Neural crest cell (in vitro differentiated cells): Measurements from ENCODE around the gene GLIS1. TPM values are rescaled to one million over a fixed set of nuclear protein-coding genes. Genes with fewer than 3 reads are reported as not detected.

Experiments
- DNase-seq: peaks from one replicate; pipeline ENCODE4 v3.0.0; 2021; ENCODE audit warnings: low read depth, mixed read lengths, low spot score
- H3K27ac Mint-ChIP-seq: one replicate; pipeline ENCODE4 v1.8.0; 2021; ENCODE audit warnings: mild to moderate bottlenecking, mixed read lengths; ENCODE audit not compliant: unreplicated experiment
- H3K27me3 Mint-ChIP-seq: 2 replicates; pipeline ENCODE4 v1.8.0; 2021; ENCODE audit warnings: low read depth, mild to moderate bottlenecking, mixed read lengths
- H3K36me3 Mint-ChIP-seq: 2 replicates; pipeline ENCODE4 v1.8.0; 2021; ENCODE audit warnings: low read depth, mild to moderate bottlenecking, mixed read lengths
- H3K4me1 Mint-ChIP-seq: 2 replicates; pipeline ENCODE4 v1.8.0; 2021; ENCODE audit warnings: mixed read lengths
- H3K4me3 Mint-ChIP-seq: one replicate; pipeline ENCODE4 v1.8.0; 2021; ENCODE audit warnings: mild to moderate bottlenecking, mixed read lengths
- H3K9me3 Mint-ChIP-seq: 2 replicates; pipeline ENCODE4 v1.8.0; 2021; ENCODE audit warnings: mixed read lengths
- total RNA-seq: library from RNA; stranded (reverse); gene quantifications from 2 replicates; pipeline ENCODE4 v1.2.1, GENCODE V29; 2021
- TF ChIP-seq, protein P1 (sequence below): fragments of 200-600 bp; sonication (generic); conservative IDR thresholded peaks from 2 replicates; pipeline ENCODE4 v1.5.0; 2021; ENCODE audit warnings: antibody characterized with exemption, mild to moderate bottlenecking

Gene GLIS1
- total RNA-seq, 1 donor from 2014 or later, result not detected

DNA sequence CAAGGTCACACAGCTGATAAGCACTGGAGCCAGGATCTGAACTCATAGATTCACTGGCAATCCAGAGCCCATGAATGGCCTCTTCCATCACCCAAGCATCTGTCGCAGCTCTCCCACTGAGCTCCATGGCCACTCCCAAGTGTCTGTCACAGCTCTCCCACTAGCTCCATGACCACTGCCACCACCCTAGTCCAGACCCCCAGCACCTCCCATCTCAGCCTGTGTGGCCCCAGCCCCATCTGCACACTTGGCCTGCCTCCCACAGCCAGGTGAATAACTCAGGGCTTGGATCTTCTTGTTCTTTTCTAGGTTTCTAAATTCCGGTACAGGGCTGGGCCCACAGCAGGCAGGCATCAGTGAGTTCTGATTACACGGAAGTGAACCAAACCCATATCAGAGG, 76.0 kb downstream of the GLIS1 start:
- Mint-ChIP-seq H3K4me3 (no peak overlapping the region), H3K9me3 (no peaks in the 10 kb centered on the region), H3K36me3 (no peaks in the 10 kb centered on the region), H3K27ac (no peak overlapping the region), H3K4me1 (no peaks in the 10 kb centered on the region), H3K27me3 (no peaks in the 10 kb centered on the region)
- TF ChIP-seq, protein P1, sequence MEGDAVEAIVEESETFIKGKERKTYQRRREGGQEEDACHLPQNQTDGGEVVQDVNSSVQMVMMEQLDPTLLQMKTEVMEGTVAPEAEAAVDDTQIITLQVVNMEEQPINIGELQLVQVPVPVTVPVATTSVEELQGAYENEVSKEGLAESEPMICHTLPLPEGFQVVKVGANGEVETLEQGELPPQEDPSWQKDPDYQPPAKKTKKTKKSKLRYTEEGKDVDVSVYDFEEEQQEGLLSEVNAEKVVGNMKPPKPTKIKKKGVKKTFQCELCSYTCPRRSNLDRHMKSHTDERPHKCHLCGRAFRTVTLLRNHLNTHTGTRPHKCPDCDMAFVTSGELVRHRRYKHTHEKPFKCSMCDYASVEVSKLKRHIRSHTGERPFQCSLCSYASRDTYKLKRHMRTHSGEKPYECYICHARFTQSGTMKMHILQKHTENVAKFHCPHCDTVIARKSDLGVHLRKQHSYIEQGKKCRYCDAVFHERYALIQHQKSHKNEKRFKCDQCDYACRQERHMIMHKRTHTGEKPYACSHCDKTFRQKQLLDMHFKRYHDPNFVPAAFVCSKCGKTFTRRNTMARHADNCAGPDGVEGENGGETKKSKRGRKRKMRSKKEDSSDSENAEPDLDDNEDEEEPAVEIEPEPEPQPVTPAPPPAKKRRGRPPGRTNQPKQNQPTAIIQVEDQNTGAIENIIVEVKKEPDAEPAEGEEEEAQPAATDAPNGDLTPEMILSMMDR, result no peak
- DNase-seq, result no peak

- no peaks in the 10 kb centered on the region for H3K9me3 Mint-ChIP-seq
- TF ChIP-seq, protein P1, result no peak
- DNase-seq, result no peak
- no peaks in the 10 kb centered on the region for H3K27me3 Mint-ChIP-seq
- no peak overlapping the region for H3K4me3 Mint-ChIP-seq
- no peaks in the 10 kb centered on the region for H3K4me1 Mint-ChIP-seq
- H3K27ac Mint-ChIP-seq, result no peak overlapping the region
- no peaks in the 10 kb centered on the region for H3K36me3 Mint-ChIP-seq
Observed at GRCh38 chr1:53662169-53662568, 76.8 kb downstream of the GLIS1 start.

- Mint-ChIP-seq H3K4me1 (no peaks in the 10 kb centered on the region), H3K4me3 (no peak overlapping the region), H3K27ac (no peak overlapping the region), H3K36me3 (no peaks in the 10 kb centered on the region), H3K9me3 (no peaks in the 10 kb centered on the region), H3K27me3 (no peaks in the 10 kb centered on the region)
- no peak for DNase-seq
- TF ChIP-seq, protein P1, result no peak
Observed at GRCh38 chr1:53661496-53661895, 77.5 kb downstream of the GLIS1 start.

GRCh38 chr1:53660666-53661065, 78.3 kb downstream of the GLIS1 start:
- no peaks in the 10 kb centered on the region for H3K9me3 Mint-ChIP-seq
- no peaks in the 10 kb centered on the region for H3K4me1 Mint-ChIP-seq
- no peaks in the 10 kb centered on the region for H3K36me3 Mint-ChIP-seq
- no peak overlapping the region for H3K4me3 Mint-ChIP-seq
- TF ChIP-seq, protein P1, result no peak
- DNase-seq, result no peak
- H3K27me3 Mint-ChIP-seq, result no peaks in the 10 kb centered on the region
- H3K27ac Mint-ChIP-seq, result no peak overlapping the region

DNA sequence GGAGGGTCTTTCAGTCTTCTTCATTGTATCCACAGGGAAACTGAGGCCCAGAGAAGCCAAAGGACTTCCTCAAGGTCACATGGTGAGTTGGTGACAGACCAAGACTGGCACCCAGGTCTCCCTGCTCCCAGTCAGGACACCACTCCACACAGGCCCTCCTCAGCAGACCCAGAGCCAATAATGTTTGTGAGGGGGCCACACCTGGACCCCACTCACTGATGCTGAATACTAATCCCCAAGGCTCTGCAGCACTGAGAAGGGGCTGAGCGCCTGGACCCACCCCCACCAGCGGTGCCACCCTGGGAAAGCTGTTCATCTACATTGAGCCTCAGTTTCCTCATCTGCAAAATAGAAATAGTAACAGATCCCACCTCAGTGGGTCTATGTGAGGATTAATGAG, 79.5 kb downstream of the GLIS1 start:
- H3K36me3 Mint-ChIP-seq, result no peaks in the 10 kb centered on the region
- H3K9me3 Mint-ChIP-seq, result no peaks in the 10 kb centered on the region
- no peaks in the 10 kb centered on the region for H3K4me1 Mint-ChIP-seq
- H3K4me3 Mint-ChIP-seq, result no peak overlapping the region
- no peaks in the 10 kb centered on the region for H3K27me3 Mint-ChIP-seq
- TF ChIP-seq, protein P1, result no peak
- H3K27ac Mint-ChIP-seq, result no peak overlapping the region
- DNase-seq, result no peak
